H1 (cell line): ENCODE data around the gene SH3GL1. TPM values are rescaled to one million over a fixed set of nuclear protein-coding genes. Genes with fewer than 3 reads are reported as not detected.

Experiments
- CTCF ChIA-PET: fragments of 300-600 bp; sonication (Branson Sonifier 250); formaldehyde crosslinking; loops from one replicate; lab custom pipeline; 2021; ENCODE audit not compliant: partially characterized antibody; lab: Charles Lee
- POLR2A ChIA-PET: fragments of 300-600 bp; sonication (Branson Sonifier 250); formaldehyde crosslinking; loops from one replicate; lab custom pipeline; 2021; ENCODE audit warnings: inconsistent platforms; ENCODE audit not compliant: partially characterized antibody; lab: Charles Lee
- DNase-seq, 2 experiments: peaks; one replicate each; pipeline versions ENCODE4 v3.0.0 to v3.0.0-alpha.2; 2010 to 2022; ENCODE audit warnings: low spot score in 2 of 2, low read depth in 1 of 2, mixed read lengths in 1 of 2
- FAIRE-seq: peaks from 2 replicates; lab custom pipeline; 2011; peaks lifted over from hg19 to GRCh38; lab: Jason Lieb, UNC
- H2AFZ ChIP-seq: 2 replicates; pipeline ENCODE4 v1.8.1; 2012; ENCODE audit warnings: low read length, inconsistent platforms
- H2AK5ac ChIP-seq: 2 replicates; pipeline ENCODE4 v1.6.1; 2013; ENCODE audit warnings: low read depth, low read length
- H2BK120ac ChIP-seq: replicated peaks from 2 replicates; pipeline ENCODE3; 2013; ENCODE audit warnings: low read depth, low read length, inconsistent platforms
- H2BK12ac ChIP-seq: 2 replicates; pipeline ENCODE4 v1.6.1; 2013; ENCODE audit warnings: low read depth, low read length
- H2BK15ac ChIP-seq: 2 replicates; pipeline ENCODE4 v1.6.1; 2013; ENCODE audit warnings: low read length
- H2BK20ac ChIP-seq: 2 replicates; pipeline ENCODE4 v1.6.1; 2013; ENCODE audit warnings: low read length
- H2BK5ac ChIP-seq: 2 replicates; pipeline ENCODE4 v1.6.1; 2013; ENCODE audit warnings: low read depth, low read length
- H3K14ac ChIP-seq: 2 replicates; pipeline ENCODE4 v1.6.1; 2013; ENCODE audit warnings: inconsistent platforms; ENCODE audit not compliant: insufficient read length
- H3K18ac ChIP-seq: 2 replicates; pipeline ENCODE4 v1.6.1; 2013; ENCODE audit warnings: low read length; ENCODE audit errors: extremely low read depth
- H3K23ac ChIP-seq: 2 replicates; pipeline ENCODE4 v1.6.1; 2013; ENCODE audit warnings: inconsistent platforms; ENCODE audit not compliant: insufficient read length
- H3K23me2 ChIP-seq: 2 replicates; pipeline ENCODE4 v1.6.1; 2013; ENCODE audit warnings: low read depth, low read length
- H3K27ac ChIP-seq: 2 replicates; pipeline ENCODE4 v1.6.1; 2011; ENCODE audit warnings: low read depth, low read length, inconsistent platforms
- H3K27me3 ChIP-seq, 4 experiments: replicated peaks in 1 of 4; 1 replicate in 1 of 4; 2 replicates in 3 of 4; pipeline versions ENCODE4 v1.6.1 to v1.8.1; 2011 to 2013; ENCODE audit warnings: low read length in 3 of 4, mild to moderate bottlenecking in 3 of 4, inconsistent platforms in 2 of 4, mixed read lengths in 2 of 4, moderate library complexity in 1 of 4; ENCODE audit not compliant: control insufficient read depth in 3 of 4, insufficient read depth in 3 of 4; ENCODE audit errors: extremely low read depth in 1 of 4
- H3K36me3 ChIP-seq, 4 experiments: 2 replicates each; pipeline versions ENCODE4 v1.6.1 to v1.8.1; 2011 to 2013; ENCODE audit warnings: mild to moderate bottlenecking in 4 of 4, low read length in 3 of 4, moderate library complexity in 2 of 4, control low read depth in 1 of 4, inconsistent platforms in 1 of 4; ENCODE audit not compliant: insufficient read depth in 4 of 4, control insufficient read depth in 2 of 4
- H3K4ac ChIP-seq: replicated peaks from 2 replicates; pipeline ENCODE3; 2013; ENCODE audit warnings: low read length, low read depth, mixed read lengths, inconsistent platforms; ENCODE audit not compliant: insufficient read length
- H3K4me1 ChIP-seq, 4 experiments: replicated peaks in 1 of 4; 1 replicate in 1 of 4; 2 replicates in 3 of 4; pipeline versions ENCODE4 v1.6.1 to v1.8.1; 2011 to 2013; ENCODE audit warnings: low read length in 3 of 4, inconsistent platforms in 2 of 4, mixed read lengths in 1 of 4; ENCODE audit not compliant: insufficient read depth in 4 of 4, control insufficient read depth in 3 of 4
- H3K4me2 ChIP-seq, 2 experiments: 2 replicates each; pipeline versions ENCODE4 v1.6.1 to v1.8.1; 2011 to 2013; ENCODE audit warnings: low read depth in 2 of 2, low read length in 2 of 2, control low read depth in 1 of 2, inconsistent platforms in 1 of 2, mild to moderate bottlenecking in 1 of 2; ENCODE audit not compliant: insufficient read depth in 1 of 2
- H3K4me3 ChIP-seq, 4 experiments: fragments of 200-600, 300-600 bp in 1 of 4; sonication (generic), shearing (Covaris generic), sonication (Bioruptor Twin) in 1 of 4; 2 replicates each; pipeline versions ENCODE4 v1.5.1 to v1.8.1; 2011 to 2016; ENCODE audit warnings: low read length in 4 of 4, low read depth in 3 of 4, control low read depth in 2 of 4, inconsistent platforms in 2 of 4, mild to moderate bottlenecking in 2 of 4, mixed read lengths in 1 of 4, moderate library complexity in 1 of 4; ENCODE audit not compliant: insufficient read depth in 2 of 4; ENCODE audit errors: extremely low read depth in 1 of 4
- H3K56ac ChIP-seq: replicated peaks from 2 replicates; pipeline ENCODE3; 2013; ENCODE audit warnings: low read depth, mild to moderate bottlenecking, mixed read lengths, low read length, inconsistent platforms; ENCODE audit not compliant: insufficient read length
- H3K79me1 ChIP-seq: 2 replicates; pipeline ENCODE4 v1.6.1; 2013; ENCODE audit warnings: low read depth, low read length, control low read depth
- H3K79me2 ChIP-seq, 2 experiments: 2 replicates each; pipeline versions ENCODE4 v1.6.1 to v1.8.1; 2012 to 2013; ENCODE audit warnings: low read length in 2 of 2, mild to moderate bottlenecking in 2 of 2, inconsistent platforms in 1 of 2; ENCODE audit not compliant: insufficient read depth in 2 of 2, control insufficient read depth in 1 of 2
- H3K9ac ChIP-seq, 4 experiments: replicated peaks in 1 of 4; 1 replicate in 1 of 4; 2 replicates in 3 of 4; pipeline versions ENCODE4 v1.6.1 to v1.8.1; 2011 to 2013; ENCODE audit warnings: low read depth in 3 of 4, low read length in 3 of 4, control low read depth in 2 of 4, mild to moderate bottlenecking in 2 of 4, moderate library complexity in 2 of 4, inconsistent platforms in 1 of 4; ENCODE audit errors: extremely low read depth in 1 of 4
- H3K9me3 ChIP-seq, 2 experiments: 2 replicates each; pipeline versions ENCODE4 v1.6.1 to v1.8.1; 2012 to 2013; ENCODE audit warnings: mild to moderate bottlenecking in 2 of 2, moderate library complexity in 2 of 2, control low read depth in 1 of 2, inconsistent platforms in 1 of 2, low read depth in 1 of 2, low read length in 1 of 2, mixed read lengths in 1 of 2; ENCODE audit not compliant: insufficient read depth in 2 of 2
- H4K20me1 ChIP-seq, 2 experiments: replicated peaks in 1 of 2; 2 replicates each; pipeline versions ENCODE3 to v1.8.1; 2011 to 2013; ENCODE audit warnings: inconsistent platforms in 2 of 2, low read length in 2 of 2, mild to moderate bottlenecking in 1 of 2; ENCODE audit not compliant: insufficient read depth in 2 of 2, control insufficient read depth in 1 of 2
- H4K5ac ChIP-seq: 2 replicates; pipeline ENCODE4 v1.6.1; 2013; ENCODE audit warnings: low read length, low read depth, mixed read lengths, inconsistent platforms; ENCODE audit not compliant: insufficient read length
- H4K8ac ChIP-seq: 2 replicates; pipeline ENCODE4 v1.8.0; 2013; ENCODE audit warnings: mild to moderate bottlenecking, moderate library complexity, low read length, inconsistent platforms; ENCODE audit not compliant: insufficient read depth; ENCODE audit errors: extremely low read depth
- H4K91ac ChIP-seq: replicated peaks from 2 replicates; pipeline ENCODE3; 2013; ENCODE audit warnings: low read length, mixed read lengths, inconsistent platforms; ENCODE audit not compliant: insufficient read length
- CHD1 ChIP-seq: IDR thresholded peaks from 2 replicates; pipeline ENCODE4 v1.6.1; 2012; ENCODE audit warnings: low read depth, low read length, improper control_type of control experiment
- EZH2 ChIP-seq: fragments of 200-600 bp; sonication (generic); IDR thresholded peaks from 2 replicates; pipeline ENCODE4 v1.7.1; 2012; ENCODE audit warnings: low read depth, mild to moderate bottlenecking, moderate library complexity, low read length, inconsistent platforms; ENCODE audit not compliant: severe bottlenecking
- FOSL1 ChIP-seq: IDR thresholded peaks from 2 replicates; pipeline ENCODE4 v1.6.1; 2011; ENCODE audit warnings: mild to moderate bottlenecking, low read depth, low read length, moderate library complexity; ENCODE audit not compliant: insufficient read depth
- GABPA ChIP-seq: IDR thresholded peaks from 2 replicates; pipeline ENCODE4 v1.6.1; 2011; ENCODE audit warnings: mild to moderate bottlenecking, low read length, moderate library complexity, borderline replicate concordance; ENCODE audit not compliant: insufficient read depth
- KDM5A ChIP-seq: fragments of 200-600 bp; IDR thresholded peaks from 2 replicates; pipeline ENCODE4 v1.7.1; 2012; ENCODE audit warnings: mild to moderate bottlenecking, low read length, inconsistent platforms, mixed read lengths
- MAFK ChIP-seq: IDR thresholded peaks from 2 replicates; pipeline ENCODE4 v1.6.1; 2012; ENCODE audit warnings: low read depth, mild to moderate bottlenecking, improper control_type of control experiment, low read length
- PHF8 ChIP-seq: fragments of 200-600 bp; sonication (generic); conservative IDR thresholded peaks from 2 replicates; pipeline ENCODE4 v1.7.1; 2012; ENCODE audit warnings: low read depth, mild to moderate bottlenecking, inconsistent platforms, low read length, moderate library complexity
- RNF2 ChIP-seq: fragments of 200-900, 300-1000 bp; sonication (generic); IDR thresholded peaks from 2 replicates; pipeline ENCODE4 v1.7.1; 2016; ENCODE audit warnings: borderline replicate concordance, low read depth, mild to moderate bottlenecking, antibody characterized with exemption, low read length; ENCODE audit not compliant: poor library complexity, severe bottlenecking; ENCODE audit errors: missing control alignments
- RXRA ChIP-seq: IDR thresholded peaks from 2 replicates; pipeline ENCODE4 v1.6.1; 2011; ENCODE audit warnings: low read depth, mild to moderate bottlenecking, low read length, moderate library complexity; ENCODE audit not compliant: insufficient read depth
- USF2 ChIP-seq: IDR thresholded peaks from 2 replicates; pipeline ENCODE4 v1.6.1; 2011; ENCODE audit warnings: low read length, improper control_type of control experiment
- WGBS, 2 experiments: shearing (Covaris generic) in 1 of 2; methylation state at CpG; one replicate each; pipeline versions ENCODE4 v1.1.6 to v1.1.7; 2013 to 2015; ENCODE audit warnings: low lambda C conversion rate in 2 of 2, mixed read lengths in 2 of 2, inconsistent platforms in 1 of 2, low coverage in 1 of 2, missing lambda C conversion rate in 1 of 2; ENCODE audit not compliant: insufficient replicate concordance in 2 of 2, insufficient coverage in 1 of 2, insufficient read length in 1 of 2; ENCODE audit errors: extremely low coverage in 1 of 2, missing lambda C conversion rate in 1 of 2; 5-methylcytosine and 5-hydroxymethylcytosine counted together
- polyA plus RNA-seq, 7 experiments: library from polyadenylated mRNA; depleted of rRNA in 3 of 7; stranded (reverse) in 5 of 7; unstranded in 2 of 7; fragments of >200 nt in 5 of 7; fragments of 200-250 nt in 2 of 7; gene quantifications; 1 replicate in 5 of 7; 2 replicates in 1 of 7; 4 replicates in 1 of 7; pipeline versions ENCODE4 v1.2.1 to v1.2.3, GENCODE V29; 2011 to 2013; ENCODE audit warnings: missing spikeins in 2 of 7, mixed read lengths in 2 of 7
- total RNA-seq: library from RNA; stranded (reverse); fragmentation: NEBNext Ultra II Directional; extraction: Animal tissue kit (Norgen Biotek cat#: 25700); gene quantifications from 2 replicates; pipeline ENCODE4 v1.2.1, GENCODE V29; 2021

Gene SH3GL1
- total and polyA plus RNA-seq, 2 of the 8 experiments (the other 6 are each of a cell fraction or from before 2014, with no cell fraction given) = 81.5 to 102 TPM

GRCh38 chr19:4326215-4326836 lies 74.0 kb downstream of the SH3GL1 start:
- no peak overlapping the region for H3K14ac ChIP-seq
- H2AK5ac ChIP-seq = no peak overlapping the region
- DNase-seq (no peak), FAIRE-seq (no peak)
- H2BK15ac ChIP-seq = 0 out of 2 replicates have a peak overlapping the region, but pooled peaks have one; percentile 73
- peaks cover 0 to 6% (median 3%) of the 10 kb centered on the region in 4 experiments; a peak in 5 of 7 replicates for H3K4me1 ChIP-seq
- no peak overlapping the region; the same call in 1 of the 2 replicates for H2BK12ac ChIP-seq
- no peak overlapping the region for H3K9ac ChIP-seq
- H3K56ac ChIP-seq = no peak overlapping the region
- ChIA-PET POLR2A (interaction anchor here (0.8 to 1.1 kb wide), 4 partner anchors 14 to 54 kb away, joined by 3 to 8 read pairs (median 3); partner anchors contain the start of gene MPND), CTCF (interaction anchor here (0.5 to 8.2 kb wide), 2 partner anchors 29 to 59 kb away, joined by 3 to 71 read pairs; no protein-coding TSS in a partner anchor)
- H3K27me3 ChIP-seq = no peaks in the 10 kb centered on the region; a peak in 1 of 7 replicates
- peaks cover 0 to 10% (median 0%) of the 10 kb centered on the region in 4 experiments; a peak in 2 of 8 replicates for H3K36me3 ChIP-seq
- peaks cover 4 to 15% of the 10 kb centered on the region in 2 experiments for H4K20me1 ChIP-seq
- WGBS, 2 experiments = 69% methylated on average over 13 of the region's 13 CpGs; no CpG with 5 or more reads in 1 of the 2 experiments
- H2AFZ ChIP-seq = no peak overlapping the region
- no peak overlapping the region for H3K23ac ChIP-seq
- peaks cover 12% of the 10 kb centered on the region; the same call in 1 of the 2 replicates for H3K23me2 ChIP-seq
- H2BK20ac ChIP-seq = no peak overlapping the region
- H3K18ac ChIP-seq = no peak overlapping the region
- H3K9me3 ChIP-seq = no peaks in the 10 kb centered on the region
- no peak overlapping the region for H3K27ac ChIP-seq
- no peaks in the 10 kb centered on the region for H3K79me2 ChIP-seq
- H4K8ac ChIP-seq = no peak overlapping the region
- no peak overlapping the region for H2BK5ac ChIP-seq
- H4K5ac ChIP-seq = no peak overlapping the region
- peak overlapping the region; percentile 59 to 70 (median 65) for H3K4me3 ChIP-seq
- peak overlapping the region; percentile 88 to 95 for H3K4me2 ChIP-seq
- H2BK120ac ChIP-seq = no peak overlapping the region
- TF ChIP-seq RNF2 (no peak), GABPA (no peak), RXRA (no peak), FOSL1 (no peak), PHF8 (no peak), MAFK (no peak), KDM5A (no peak), CHD1 (no peak), USF2 (no peak), EZH2 (no peak)
- TF ChIP-seq, all 59 proteins: peak for 0
- H4K91ac ChIP-seq = no peak overlapping the region
- no peaks in the 10 kb centered on the region for H3K79me1 ChIP-seq
- H3K4ac ChIP-seq = no peak overlapping the region
